VCaP (cell line): ENCODE measurements around the gene ITGA4.

ENCODE experiments used
- H3K27ac ChIP-seq: fragments of 450-650 bp; 2 replicates; pipeline ENCODE4 v1.5.1; 2017
- CTCF ChIP-seq: fragments of 450-650 bp; conservative IDR thresholded peaks from 2 replicates; pipeline ENCODE4 v1.5.1; 2017; ENCODE audit warnings: mild to moderate bottlenecking, moderate library complexity

The ITGA4 gene

GRCh38 chr2:181467966-181468707 lies 11.0 kb downstream of the ITGA4 start:
- no peak overlapping the region for H3K27ac ChIP-seq
- TF ChIP-seq CTCF: no peak

GRCh38 chr2:181468811-181469210 lies 11.6 kb downstream of the ITGA4 start:
- H3K27ac ChIP-seq: no peak overlapping the region
- TF ChIP-seq CTCF: no peak

- no peak for TF ChIP-seq CTCF
- no peak overlapping the region for H3K27ac ChIP-seq
These were observed 14.0 kb downstream of the ITGA4 start for GRCh38 chr2:181471226-181471625.

- H3K27ac ChIP-seq: no peak overlapping the region
These were observed 14.6 kb downstream of the ITGA4 start for GRCh38 chr2:181471783-181472182.

GRCh38 chr2:181472990-181473389 lies 15.8 kb downstream of the ITGA4 start:
- no peak for TF ChIP-seq CTCF
- H3K27ac ChIP-seq: no peak overlapping the region

More at GRCh38 chr2:181471783-181472182, 14.6 kb downstream of the ITGA4 start:
- TF ChIP-seq CTCF: no peak

- no peak overlapping the region for H3K27ac ChIP-seq
- TF ChIP-seq CTCF: no peak
These were observed 17.2 kb downstream of the ITGA4 start for GRCh38 chr2:181474222-181474881.

- TF ChIP-seq CTCF: no peak
These were observed 26.0 kb downstream of the ITGA4 start for GRCh38 chr2:181483211-181483610.

More at GRCh38 chr2:181483211-181483610, 26.0 kb downstream of the ITGA4 start:
- no peak overlapping the region for H3K27ac ChIP-seq
